CD4-positive, alpha-beta T cell treated with Interleukin-17A for 4 hours (primary cell): ENCODE measurements around the gene GANAB.
"Not testable (repeated sequence)": the region's sequence is repeated elsewhere in the genome, so short reads cannot be mapped to it uniquely, and the experiment has no call there.

Source experiments
- DNase-seq: peaks from one replicate; pipeline ENCODE4 v3.0.0-alpha.2; 2020; ENCODE audit warnings: mixed read lengths

Gene GANAB

DNA sequence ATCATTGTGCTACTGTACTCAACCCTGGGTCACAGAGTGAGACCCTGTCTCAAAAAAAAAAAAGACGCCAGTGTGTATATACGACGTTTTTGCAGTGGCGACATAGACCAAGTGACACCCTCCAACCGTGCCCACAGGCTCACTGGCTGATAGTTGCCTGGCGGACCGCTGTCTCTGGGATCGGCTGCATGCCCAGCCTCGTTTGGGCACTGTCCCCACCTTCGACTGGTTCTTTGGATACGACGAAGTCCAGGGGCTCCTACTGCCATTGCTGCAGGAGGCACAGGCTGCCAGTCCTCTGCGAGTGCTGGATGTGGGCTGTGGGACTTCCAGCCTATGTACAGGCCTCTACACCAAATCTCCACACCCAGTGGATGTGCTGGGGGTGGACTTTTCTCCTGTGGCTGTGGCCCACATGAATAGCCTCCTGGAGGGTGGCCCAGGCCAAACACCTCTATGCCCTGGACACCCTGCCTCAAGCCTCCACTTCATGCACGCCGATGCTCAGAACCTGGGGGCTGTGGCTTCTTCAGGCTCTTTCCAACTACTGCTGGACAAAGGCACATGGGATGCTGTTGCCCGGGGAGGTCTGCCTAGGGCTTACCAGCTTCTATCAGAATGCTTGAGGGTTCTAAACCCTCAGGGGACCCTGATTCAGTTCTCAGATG, 20.0 kb upstream of the GANAB start:
- no peak for DNase-seq

DNA sequence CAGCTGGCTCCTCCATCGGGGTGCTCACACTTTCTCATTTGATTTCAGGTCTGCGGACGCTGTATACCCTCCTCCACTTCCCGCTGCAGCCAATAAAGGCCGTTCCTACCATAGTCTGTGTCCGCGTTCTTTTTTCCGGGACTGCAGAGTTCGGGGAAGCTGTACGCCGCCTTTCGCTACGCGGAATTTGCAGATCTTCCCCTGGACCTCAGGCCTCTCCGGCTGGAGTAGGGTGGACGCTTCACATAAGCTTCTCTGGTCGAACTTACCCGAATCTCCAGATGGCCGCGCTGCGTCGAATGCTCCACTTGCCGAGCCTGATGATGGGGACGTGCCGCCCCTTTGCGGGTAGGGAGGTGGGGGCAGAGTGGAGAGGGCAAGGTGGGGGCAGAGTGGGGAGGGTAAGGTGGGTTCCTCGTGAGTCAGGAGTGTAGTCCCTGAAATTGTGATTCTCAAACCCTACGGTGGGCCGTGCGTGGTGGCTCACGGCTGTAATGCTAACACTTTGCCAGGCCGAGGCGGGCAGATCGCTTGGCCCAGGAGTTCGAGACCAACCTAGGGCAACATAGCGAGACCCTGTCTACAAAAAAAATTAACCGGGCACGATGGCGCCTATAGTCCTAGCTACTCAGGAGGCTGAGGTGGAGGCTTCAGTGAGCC, 19.3 kb upstream of the GANAB start:
- peak; percentile 68 for DNase-seq

DNA sequence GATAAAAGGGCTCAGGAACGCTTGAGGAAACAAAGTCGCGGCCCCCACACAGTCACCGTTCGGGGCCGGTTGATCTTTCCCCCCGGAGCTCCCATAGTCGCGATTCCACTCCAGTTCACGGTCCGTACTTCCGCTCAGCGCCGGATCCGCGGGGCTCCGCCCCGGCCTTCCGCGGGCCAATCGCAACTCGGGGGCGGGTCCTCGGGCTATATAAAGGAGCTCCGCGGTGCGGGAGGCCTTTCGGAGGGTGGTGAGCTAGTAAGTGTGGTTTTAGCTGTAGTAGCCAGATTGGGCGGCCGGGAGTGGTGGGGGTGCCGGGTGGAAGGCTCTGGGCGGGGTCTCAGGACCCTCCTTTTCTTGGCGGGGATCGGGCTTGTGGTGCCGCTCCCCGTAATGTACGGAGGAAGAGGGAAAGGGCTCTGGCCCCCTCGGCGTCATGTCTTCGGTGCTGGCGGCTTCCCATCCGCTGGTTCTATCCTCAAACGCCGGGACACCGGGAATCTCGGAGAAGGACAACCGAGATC, 18.7 kb upstream of the GANAB start, which contains the start of the genes C11orf98 and CSKMT:
Gene C11orf98, minus strand, starts transcription at position 136 of the 524 bp plus-strand sequence. Its CDS starts 41 bp downstream, at position 95.
Gene CSKMT, plus strand, starts transcription at position 238 of the 524 bp plus-strand sequence. CDS start 568 bp downstream, outside the sequence.
- peak; percentile 95 for DNase-seq

DNA sequence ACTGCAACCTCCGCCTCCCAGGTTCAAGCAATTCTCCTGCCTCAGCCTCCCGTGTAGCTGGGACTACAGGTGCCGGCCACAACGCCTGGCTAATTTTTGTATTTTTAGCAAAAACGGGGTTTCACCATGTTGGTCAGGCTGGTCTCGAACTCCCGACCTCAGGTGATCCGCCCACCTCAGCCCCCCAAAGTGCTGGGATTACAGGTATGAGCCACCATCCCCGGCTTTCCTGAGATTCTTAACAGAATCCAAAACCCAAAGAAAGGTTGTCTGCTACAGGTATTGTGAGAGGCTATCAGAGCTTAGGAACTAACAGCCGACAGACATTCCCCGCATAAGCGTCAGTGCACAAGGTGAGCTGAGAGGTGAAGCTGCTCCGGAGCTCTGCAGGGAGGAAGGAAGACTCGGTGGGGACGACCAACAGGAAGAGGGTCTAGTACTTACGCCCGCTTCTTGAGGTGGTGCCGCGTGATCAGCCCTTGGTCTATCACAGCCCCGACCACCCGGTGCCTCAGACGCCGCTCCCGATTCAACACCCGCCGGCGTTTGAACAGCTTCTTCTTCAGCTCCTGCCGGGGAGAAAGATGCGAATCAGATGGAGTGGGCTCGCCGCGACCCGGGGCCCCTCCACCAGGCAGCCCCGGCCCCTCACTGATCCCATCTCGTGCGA, 18.1 kb upstream of the GANAB start:
- DNase-seq, result peak; percentile 60

DNA sequence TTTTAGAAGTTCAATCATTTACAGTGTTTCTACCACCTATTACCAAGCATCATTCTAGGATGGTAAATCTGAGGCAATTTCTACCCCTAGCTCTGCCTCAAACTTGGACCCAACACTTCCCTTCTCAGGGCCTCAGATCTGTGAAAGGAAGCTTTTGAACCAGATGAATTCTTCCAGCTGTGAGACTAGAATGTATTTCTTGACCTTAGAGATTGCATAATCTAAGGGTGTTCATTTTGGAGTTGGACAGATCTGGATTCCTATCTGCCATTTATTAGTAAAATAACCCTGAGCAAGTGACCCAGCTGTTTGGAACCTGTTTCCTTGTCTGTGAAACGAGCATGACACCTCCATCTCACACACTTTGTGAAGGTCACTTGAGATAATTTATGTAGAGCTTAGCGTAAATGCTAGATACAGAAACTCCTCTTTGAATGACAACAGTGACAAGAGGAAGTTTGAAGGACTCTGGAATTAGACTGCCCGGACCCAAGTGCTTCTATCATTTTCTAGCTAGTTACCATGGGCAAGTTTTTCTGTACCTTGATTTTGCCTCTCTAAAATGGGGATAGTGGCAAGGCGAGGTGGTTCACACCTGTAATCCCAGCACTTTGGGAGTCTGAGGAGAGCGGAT, 10.5 kb upstream of the GANAB start:
- DNase-seq, result no peak

DNA sequence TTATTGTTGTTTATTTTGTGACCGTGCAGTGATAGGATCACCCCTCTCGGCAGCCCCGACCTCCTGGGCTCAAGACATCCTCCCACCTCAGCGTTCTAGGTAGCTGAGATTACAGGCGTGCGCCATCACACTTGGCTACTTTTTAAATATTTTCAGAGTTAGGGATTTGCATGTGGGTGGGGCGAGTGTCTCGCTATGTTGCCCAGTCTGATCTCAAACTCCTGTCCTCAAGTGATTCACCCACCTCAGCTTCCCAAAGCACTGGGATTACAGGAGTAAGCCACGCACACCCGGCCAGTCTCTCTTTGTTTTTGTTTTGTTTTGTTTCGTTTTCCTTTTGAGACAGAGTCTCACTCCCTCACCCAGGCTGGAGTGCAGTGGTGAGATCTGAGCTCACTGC, 7.9 kb upstream of the GANAB start:
- no peak for DNase-seq

DNA sequence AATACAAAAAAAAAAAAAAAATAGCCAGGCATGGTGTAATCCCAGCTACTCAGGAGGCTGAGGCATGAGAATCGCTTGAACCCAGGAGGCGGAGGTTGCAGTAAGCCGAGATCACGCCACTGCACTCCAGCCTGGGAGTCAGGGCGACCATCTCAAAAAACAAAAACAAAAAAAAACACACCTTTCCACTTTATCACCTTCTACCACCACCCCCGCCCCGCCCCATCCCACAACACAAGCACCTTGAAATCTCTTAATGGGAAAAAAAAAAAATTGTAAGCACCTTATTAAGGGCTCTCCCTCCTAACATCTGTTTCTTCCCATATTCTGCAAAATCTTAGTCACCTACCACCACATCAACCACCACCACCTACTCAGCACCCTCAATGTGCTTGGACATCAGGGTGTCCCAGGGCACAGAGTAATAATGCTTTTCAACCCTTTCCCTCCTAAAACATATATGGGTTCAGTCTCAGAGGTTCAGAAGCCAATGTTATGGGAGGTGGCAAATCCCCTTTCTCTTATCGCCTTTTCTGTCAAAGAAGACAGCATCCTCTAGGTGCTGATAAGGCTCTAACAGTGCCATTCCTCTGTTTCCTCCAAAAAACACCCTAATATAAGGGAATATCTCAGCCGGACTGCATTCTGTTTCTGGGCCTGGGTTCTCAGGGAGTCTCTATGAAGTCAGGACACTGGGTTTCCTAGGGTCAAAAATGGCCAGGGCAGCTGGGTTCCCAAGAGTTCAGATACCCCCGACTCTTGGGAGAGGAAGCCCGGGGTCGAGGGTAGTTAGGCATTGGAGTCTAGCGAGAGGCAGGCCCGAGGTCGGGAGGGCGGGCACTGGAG, 6.0 kb upstream of the GANAB start:
- DNase-seq, result peak; percentile 54

DNA sequence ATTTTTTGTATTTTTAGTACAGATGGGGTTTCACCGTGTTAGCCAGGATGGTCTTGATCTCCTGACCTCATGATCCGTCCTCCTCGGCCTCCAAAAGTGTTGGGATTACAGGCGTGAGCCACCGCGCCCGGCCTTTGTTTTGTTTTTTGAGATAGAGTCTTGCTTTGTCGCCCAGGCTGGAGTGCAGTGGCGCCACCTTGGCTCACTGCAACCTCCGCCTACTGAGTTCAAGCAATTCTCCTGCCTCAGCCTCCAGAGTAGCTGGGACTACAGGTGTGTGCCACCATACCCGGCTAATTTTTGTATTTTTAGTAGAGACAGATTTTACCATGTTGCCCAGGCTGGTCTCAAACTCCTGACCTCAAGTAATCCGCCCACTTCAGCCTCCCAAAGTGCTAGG, 3.9 kb upstream of the GANAB start:
- not testable (repeated sequence) for DNase-seq

DNA sequence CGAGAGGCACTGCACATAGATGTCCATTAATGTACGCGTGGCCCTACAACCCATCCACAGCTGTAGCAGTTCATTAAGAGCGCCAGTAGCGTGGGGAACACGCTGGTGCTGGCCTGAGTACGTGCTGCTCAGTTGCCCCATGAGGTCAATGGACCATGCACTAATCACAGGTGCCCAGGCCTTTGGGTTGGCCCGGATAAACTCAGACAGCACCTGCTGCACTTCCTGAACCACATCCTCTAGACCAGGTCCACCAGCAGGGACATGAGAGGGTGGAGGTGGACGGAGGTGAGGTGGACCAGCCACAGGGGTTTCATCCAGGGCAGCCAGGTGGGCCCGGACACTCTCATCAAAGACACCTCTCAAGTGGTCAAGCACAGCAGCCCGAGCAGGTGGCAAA, 3.1 kb upstream of the GANAB start:
- DNase-seq, result no peak

DNA sequence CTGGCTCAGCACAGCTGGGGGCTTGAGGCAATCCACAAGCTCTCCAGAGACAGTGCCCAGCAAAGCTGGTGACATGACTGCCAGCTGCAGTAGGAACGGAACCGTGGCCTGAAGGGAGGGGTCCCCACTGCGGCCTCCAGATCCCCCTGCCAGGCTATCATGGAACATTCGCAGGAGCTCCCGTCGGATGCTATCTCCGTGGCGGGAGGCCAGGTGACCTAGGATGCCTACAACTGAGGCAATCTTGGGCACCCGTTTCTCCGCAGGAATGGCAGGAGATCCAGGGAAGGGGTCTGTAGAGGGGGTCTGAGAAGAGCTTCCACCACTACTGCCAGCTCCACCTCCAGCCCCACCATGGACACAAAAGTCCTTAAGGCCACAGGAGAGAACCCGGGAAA, 2.6 kb upstream of the GANAB start:
- no peak for DNase-seq

DNA sequence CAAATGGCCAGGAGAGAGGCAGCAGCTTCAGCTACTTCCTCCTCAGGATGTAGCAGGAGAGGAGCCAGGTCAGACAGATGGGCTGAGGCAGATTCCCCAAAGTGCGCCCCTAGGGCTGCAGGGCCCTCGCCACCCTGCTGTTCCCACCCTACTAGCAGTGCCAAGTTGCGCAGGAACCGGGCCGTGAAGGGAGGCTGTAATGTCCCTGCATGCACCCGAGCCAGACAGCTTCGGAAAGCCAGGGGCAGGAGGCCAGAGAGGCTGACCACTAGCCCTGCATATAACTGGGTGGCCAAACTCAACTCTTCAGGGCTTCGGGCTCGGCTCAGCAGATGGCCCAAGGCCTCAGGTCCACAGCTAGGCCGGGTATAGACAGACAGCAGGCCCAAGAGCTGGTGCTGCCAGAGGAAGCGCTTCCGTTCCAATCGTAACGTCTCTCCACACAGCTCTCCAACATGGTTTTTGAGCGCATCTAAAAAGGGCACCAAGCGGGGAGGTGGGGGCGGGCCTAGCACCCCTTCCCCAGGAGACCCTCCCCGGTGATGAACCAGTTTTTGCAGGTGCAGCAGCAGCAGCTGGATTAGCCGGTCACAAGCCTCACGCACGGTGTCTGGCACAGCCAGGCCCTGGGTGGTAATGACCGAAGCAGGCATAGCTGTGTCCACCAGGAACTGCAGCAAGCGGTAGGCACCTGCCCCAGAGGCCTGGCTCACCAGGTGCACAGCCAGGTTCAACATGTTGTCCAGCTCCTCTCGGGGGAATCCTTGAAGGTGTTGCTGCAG, 2.0 kb upstream of the GANAB start:
- DNase-seq, result no peak

DNA sequence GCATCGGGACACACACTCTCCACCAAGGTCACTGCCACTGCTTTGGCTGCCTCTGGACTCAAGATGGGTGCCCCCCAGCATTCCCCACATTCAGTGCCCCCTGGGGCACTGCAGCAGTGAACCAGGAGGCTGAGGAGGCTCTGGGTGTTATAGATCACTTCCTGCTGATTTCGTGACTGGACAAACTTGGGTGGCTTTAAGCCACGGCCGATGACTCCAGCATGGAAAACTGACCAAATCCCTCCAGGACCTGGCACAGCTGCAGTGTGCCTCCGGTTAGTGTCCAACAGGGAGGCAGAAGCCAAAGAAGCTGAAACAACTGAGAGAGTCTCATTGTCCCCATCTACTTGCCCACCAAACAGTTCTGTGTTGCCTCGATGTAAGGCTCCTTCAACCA, 1.2 kb upstream of the GANAB start:
- no peak for DNase-seq

DNA sequence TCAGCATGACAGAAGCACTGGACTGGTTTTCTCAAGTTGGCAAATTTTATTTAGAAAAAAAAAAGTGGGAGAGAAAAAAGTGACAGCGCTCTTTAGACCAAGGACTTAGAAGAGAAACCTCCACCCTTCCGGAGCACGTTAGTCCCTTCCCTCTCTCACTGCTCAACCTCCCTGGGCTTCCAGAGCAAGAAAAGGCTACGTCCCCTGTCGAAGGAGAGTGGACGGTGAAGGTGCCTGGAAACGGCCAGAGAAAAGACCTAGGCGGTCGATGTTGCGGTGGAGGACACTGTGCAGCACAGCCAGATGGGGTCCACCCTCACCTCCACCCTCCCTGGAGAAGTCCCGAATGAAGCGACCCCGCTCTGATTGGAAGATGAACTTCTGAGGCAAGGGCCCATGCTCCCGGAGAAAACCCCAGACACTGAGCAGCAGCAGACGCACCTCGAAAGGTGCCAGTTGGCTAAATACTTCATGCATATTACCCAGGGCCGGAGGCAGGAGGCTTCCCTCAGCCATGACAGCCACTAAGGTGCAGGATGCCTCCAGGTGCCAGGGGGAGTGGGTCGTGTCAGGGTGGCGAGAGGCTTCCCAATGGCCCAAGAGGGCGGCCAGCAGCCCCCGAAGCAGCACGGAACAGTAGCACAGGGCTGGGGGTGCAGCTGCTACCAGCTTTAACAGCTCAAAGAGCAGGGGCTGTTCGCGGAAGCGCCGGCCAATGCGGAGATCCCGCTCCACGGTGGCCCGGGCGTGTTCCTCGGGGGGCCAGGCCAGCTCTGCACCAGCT, 604 bp upstream of the GANAB start:
- DNase-seq, result no peak

DNA sequence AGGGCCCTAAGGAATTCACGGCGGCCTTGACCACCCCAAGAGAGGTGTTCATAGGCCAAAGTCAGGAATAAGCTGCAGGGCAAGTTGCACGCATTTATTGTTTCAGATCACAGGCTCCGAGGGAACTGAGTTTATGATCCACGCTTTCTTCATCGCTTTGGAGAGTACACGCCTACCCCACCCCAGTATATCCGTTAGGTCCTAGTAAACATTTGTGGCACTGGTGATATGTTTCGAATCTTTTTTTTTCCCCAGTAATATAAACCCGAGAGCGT, 805 bp downstream of the GANAB start:
- no peak for DNase-seq

DNA sequence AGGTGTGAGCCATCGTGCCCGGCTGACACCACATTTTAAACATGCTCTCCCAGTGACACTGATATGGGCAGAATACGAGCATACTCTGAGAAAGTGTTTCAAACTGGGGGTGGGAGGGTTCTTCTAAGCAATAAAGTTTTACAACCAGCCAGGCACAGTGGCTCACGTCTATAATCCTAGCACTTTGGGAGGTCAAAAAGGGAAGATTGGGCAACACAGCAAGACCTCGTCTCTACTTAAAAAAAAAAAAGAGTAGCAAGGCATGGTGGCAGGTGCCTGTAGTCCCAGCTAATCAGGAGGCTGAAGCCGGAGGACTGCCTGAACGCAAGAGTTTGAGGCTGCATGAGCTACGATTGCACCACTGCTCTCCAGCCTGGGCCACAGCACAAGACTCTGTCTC, 2.2 kb downstream of the GANAB start:
- DNase-seq, result no peak

DNA sequence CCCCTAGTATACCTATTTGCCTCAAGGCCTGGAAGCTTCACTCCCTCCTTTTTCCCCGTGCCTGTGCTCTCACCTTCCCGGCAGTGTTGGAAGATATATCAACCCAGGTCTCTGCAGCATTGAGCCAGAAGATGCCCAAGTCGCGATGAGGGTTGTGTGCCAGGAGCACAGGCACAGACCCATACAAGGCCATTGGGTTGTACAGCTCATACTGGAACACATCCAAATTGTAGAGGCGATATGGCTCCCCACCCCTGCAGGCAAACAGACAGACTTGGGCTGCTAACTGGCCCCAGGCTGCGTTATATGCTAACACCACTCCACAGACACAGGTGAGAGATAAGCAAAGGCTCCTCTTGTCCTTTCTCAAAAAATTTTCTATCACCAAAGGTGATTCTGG, 13.9 kb downstream of the GANAB start:
- DNase-seq, result no peak

DNA sequence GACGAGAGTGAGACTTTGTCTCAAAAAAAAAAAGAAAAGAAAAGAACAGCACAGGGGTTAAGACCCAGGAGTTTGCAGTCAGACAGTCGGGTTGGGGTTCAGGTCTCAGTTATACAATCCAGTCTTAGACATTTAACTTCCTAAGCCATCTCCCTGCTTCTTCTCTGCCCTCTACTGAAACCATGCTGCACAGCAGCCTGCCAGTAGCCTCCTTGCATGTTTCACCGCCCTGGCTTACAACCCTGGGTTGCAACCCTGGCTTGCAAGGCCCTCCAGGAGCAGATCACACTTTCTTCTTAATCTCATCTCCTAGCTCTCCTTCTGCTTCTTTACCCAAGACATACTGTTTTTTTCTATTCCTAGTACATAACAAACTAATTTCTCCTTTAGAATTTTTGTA, 18.7 kb downstream of the GANAB start:
- no peak for DNase-seq

DNA sequence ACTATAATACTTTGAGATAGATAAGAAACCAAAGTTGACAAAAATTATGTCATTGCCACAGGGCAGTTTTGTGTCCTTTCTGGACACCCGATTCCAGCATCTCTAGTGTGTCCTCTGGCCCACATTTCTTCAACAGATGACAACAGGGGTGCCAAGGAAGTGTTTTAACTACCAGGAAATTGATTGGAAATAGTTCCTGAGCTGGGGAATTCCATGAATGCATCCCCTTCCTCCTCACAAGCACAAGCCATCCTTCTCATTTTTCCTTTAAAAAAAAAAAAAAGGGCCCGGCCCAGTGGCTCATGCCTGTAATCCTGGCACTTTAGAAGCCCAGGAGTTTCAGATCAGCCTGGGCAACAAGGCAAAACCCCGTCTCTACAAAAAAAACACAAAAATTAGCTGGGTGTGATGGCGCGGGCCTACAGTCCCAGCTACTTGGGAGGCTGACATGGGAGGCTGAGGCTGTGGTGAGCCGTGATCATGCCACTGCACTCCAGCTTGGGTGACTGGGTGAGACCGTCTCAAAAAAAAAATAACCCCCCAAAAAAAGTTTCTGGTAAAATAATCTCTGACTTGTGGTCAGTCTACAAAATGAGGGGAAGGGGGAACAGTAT, 23.8 kb downstream of the GANAB start:
- peak; percentile 17 for DNase-seq

DNA sequence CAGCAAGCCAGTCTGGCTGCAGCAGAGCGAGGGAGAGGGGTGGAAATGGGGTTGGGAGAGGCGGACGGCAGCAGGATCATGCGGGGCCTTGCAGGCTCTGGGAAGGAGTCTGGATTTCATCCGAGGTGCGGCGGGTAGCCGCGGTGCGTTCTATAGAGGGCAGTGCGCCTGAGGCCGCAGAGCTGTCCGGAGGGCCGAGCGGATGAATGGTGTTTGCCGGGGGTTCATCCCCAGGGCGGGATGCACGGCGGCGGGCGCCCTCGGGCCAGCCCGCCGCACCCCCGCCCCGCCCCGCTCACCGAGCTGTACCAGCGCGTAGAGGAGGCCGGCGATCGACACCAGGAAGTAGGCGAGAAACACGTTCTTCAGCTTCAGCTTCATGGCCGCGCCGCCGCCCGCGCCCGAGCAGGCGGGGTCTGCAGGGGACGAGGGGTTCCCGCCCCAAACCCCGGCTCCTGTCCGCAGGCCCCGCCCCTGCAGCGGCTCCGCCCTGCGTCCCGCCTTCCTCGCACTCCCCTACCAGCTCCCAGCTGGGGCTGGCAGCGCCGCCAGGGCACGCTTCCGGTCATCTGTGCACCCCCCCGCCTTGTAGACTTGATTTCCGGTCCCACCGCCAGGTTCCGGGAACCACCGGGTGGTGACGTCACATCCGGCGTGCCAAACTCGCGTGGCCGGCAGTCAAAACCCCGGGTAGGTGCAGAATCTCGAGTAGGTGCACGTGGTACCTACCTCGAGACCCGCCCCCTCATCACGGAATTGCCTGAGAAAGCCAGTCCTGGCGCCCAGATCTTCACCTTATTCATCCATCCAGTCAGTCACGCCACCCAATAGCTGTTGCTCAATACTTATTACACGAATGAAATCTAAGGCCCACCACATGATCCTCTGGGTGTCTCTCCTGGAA, 24.6 kb downstream of the GANAB start, which contains the start of gene B3GAT3:
Gene B3GAT3, minus strand, starts transcription at position 420 of the 904 bp plus-strand sequence. Its CDS starts 39 bp downstream, at position 381.
- peak; percentile 97 for DNase-seq
